ENCODE measurements around the gene LAMA2.

The LAMA2 gene

GRCh38 chr6:129184808-129185366 lies 301.9 kb downstream of the LAMA2 start:
- no peak for DNase-seq

DNA sequence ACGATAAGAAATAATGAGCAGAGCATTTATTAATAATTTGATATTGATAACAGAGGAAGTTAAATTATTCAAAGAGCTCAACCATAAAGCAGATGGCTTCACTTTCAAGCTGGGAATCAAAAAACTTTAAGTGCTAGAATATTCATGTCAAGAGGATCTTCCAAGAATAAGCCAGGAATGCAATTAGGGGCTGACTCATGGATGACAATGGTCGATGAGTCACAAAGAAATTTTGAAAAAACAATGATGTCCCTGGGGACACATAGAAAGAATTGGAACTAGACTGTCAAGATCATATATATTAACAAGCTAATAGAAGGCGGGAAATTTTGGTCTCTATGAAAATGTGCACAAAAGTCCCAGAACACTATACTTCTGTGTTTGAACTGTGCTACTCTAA lies 304.1 kb downstream of the LAMA2 start:
- DNase-seq: no peak

DNA sequence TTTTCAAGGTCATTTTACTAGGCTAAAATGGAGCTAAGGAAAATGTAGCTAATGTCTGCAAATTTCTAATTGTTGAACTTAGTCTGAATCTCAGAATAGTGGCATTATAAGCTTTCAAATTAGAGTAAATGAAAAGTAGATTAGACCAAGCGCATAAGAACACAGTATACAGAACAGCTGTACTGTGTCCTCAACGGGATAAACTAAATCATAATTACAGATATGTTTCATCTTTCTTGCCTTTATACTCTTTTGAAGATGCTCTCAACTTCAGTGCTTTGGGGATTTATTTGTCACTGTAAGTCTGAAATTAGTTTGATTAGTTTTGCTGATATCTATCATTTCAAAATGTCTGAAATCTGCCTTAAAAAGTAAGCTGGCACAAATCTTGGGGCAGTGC lies 305.4 kb downstream of the LAMA2 start:
- DNase-seq: no peak

DNA sequence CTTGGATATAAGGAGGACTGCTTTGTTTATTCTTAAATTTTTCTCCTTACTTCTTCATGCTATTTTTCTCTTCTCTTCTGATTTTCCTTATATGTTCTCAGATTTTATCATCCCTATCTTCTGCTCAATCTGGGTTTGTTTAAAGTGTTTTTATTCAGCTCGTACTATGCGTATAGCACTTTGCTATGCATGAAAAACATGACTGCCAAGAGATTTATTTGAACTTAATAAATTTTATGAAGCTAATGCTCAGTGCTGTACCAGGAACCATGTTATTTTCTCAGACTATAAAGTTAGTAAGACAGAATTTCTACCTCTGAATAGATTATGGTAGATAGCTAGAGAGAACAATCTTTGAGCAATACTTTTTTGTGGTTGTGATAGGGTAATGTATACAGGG lies 305.9 kb downstream of the LAMA2 start:
- DNase-seq: no peak

- DNase-seq: no peak
Observed at GRCh38 chr6:129189266-129189665, 306.3 kb downstream of the LAMA2 start.

- no peak for DNase-seq
Observed at GRCh38 chr6:129191235-129191634, 308.3 kb downstream of the LAMA2 start.

DNA sequence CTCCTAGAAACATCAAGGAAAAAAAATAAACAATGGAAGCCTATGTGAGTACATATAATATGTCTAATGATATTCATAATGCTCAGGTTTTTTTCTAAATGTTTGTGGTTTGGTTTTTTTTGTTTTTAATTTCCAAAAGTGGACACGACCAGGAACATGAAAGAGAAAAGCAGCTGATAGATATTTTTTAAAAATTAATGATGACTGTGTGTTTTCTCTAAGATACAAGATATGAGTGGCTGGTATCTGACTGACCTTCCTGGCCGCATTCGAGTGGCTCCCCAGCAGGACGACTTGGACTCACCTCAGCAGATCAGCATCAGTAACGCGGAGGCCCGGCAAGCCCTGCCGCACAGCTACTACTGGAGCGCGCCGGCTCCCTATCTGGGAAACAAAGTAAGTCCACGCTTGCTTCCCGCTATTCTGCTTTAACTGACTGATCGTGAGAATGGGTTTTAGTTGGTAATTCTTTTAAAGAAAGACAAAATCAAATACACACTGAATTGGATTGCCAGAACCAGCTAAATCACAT lies 309.6 kb downstream of the LAMA2 start:
- no peak for DNase-seq

DNA sequence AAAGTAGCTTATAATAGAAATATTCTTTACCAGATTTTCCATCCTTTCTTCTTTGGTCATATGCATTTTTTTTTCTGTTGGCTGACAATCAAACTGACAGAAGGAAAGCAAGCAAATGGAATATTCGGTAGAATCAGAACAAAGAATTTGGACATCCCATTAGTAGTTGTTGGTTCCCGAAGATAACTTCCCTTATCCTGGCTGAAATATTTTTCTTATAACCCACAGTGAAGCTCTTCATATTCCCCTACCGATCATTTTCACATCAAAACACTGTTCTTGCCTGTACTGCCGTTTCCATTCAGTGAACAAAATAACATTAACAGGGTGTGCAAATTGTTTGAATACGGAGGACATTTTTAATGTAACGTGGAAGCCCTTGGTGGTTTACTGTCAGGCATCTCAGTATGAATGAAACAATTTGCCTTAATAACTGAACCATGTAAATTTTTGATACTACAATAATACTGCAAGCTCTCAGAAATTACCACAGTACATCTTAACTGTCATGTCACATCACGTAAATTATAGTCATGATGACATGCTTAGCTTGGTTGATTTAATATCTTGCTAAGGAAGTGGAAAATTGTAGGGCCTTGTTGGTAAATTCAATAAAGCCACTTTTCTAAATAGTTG lies 311.5 kb downstream of the LAMA2 start:
- DNase-seq: no peak

DNA sequence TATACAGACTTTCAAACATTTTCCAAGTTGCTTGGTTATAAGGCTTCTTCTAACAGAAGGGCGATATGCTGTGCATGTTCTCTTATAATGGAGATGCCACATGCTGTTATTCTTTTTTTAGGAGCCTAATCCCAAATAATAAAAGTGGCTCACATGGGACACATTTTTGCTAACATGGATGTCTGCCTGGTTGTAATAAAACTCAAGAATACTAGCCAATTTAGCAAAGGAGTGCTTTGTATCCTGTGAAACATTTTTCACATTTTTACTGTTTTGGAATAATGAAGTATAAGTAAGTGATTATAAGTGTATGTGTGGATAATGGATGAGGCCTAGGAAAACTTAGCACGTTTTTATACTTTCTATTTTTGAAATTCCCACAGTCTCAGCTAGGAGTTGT lies 312.2 kb downstream of the LAMA2 start:
- DNase-seq: no peak

GRCh38 chr6:129195643-129196042 lies 312.7 kb downstream of the LAMA2 start:
- no peak for DNase-seq

- no peak for DNase-seq
Observed at GRCh38 chr6:129197154-129197553, 314.2 kb downstream of the LAMA2 start.

DNA sequence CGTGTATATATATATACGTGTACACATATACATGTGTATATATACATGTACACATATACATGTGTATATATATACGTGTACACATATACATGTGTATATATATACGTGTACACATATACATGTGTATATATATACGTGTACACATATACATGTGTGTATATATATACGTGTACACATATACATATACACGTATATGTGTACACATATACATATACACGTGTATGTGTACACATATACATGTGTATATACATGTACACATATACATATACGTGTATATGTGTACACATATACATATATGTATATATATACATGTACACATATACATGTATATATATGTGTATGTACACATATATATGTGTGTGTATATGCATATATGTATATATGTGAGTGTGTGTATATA lies 317.2 kb downstream of the LAMA2 start:
- DNase-seq: no peak

DNA sequence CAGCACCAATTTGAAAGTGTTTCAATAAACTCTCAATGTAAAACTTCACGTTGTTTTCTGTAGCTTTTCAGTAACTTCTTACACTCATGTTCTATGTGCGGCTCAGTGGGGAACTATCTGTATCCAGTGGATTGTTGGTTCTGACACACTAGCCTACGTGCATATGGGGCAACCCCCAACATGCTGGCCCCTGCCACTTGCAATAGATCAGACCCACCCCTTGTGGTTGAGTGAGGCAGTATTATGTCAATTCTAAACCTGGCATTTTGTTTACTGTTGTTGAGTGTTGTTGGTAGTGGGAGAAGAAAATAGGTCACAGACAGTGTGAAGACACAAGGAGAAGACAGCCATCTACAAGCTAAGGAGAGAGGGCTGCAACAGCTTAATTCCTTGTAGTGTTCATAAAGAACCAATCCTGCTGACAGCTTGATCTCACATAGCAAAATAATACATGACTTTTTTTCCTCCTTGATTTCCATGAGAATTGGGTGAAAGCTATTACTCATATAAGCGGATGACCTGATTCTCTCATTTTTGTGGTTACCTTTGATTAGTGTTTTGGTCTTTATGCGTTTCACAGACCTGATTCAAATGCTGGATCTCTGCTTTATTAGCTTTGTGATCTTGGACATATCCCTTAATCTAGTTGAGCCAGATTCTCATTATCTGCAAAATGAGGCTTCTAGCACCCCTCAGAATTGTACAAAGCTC lies 320.4 kb downstream of the LAMA2 start:
- no peak for DNase-seq

DNA sequence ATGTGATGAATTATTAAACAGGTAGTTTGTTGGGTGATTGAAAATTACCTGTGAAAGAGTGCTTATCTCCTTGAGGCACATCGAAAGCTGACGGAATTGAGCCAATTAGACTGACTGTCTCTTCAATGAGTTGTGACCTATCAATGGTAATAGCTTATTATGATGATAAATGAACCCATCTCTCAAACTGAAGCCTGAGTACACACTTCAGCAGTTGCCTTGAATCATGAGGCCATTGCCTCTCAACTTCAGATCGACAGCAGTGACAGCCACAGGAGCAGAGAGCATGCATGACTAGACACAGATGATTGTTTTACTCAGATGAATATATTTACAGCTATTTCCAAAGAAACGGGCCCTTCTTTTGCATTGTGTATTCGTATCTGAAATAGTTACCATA lies 323.9 kb downstream of the LAMA2 start:
- no peak for DNase-seq

DNA sequence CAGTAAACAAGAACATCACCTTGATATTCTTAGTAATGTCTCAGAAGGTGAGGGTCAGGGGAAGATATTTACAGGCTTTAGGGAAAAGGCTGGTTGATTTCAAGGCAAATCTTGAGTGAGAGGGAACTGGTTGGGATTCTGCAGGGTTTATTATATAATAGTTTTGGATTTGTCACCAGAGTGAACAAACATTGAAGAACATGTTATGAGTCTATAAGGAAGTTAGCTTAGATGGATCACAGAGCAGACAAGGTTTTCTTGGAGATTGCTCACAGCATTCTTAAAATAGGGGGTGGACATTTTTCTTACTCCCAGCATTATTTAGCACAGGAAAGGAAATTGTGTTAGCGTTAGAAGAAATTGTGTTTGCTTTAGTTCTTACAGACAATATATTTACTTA lies 324.9 kb downstream of the LAMA2 start:
- no peak for DNase-seq

DNA sequence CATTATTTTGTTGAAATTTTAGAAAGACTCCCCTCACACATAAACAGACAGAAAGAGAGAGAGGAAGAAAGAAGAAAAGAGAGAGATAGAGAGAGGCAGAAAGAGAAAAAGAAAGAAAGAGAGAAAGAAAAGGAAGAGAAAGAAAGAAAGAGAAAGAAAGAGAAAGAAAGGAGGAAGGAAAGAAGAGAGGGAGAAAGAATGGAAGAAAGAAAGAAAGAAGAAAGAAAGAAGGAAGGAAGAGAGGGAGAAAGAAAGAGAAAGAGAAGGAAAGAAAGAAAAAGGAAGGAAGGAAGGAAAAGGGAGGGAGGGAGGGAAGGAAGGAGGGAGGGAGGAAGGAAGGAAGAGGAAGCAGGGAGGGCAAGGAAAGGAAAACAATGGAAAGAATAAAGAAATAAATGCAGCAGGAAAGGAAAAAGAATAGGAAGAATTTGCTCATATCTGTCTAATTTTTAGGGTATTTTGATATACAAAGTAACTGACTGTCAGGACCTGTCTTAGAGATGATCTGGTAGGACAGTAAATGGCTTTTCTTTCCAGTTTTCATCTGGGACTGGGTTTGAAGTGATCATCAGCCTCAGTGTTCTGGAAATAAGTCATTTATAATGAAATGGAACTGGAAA lies 325.6 kb downstream of the LAMA2 start:
- no peak for DNase-seq

DNA sequence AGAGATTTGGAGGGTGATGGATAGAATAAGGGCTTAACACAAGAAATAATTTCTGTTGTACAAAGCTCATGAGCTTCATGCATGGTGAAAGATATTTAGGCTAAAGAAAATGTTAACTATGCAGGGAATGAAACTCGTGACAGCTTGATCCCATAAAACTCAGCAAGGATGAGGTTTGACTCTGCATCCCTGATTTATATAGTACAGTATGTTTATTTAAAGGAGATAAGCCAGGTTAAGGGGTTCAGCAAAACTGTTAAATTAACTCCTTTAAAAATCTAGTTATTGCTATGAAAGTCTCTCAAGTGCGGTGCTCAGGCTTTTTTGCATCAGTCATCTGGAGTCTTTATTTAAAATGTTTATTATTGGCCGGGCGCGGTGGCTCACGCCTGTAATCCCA lies 326.4 kb downstream of the LAMA2 start:
- DNase-seq: no peak

- DNase-seq: no peak
Observed at GRCh38 chr6:129210684-129211083, 327.7 kb downstream of the LAMA2 start.

- no peak for DNase-seq
Observed at GRCh38 chr6:129211626-129212025, 328.7 kb downstream of the LAMA2 start.

- no peak for DNase-seq
Observed at GRCh38 chr6:129212081-129212480, 329.1 kb downstream of the LAMA2 start.

GRCh38 chr6:129215246-129215645 lies 332.3 kb downstream of the LAMA2 start:
- no peak for DNase-seq

DNA sequence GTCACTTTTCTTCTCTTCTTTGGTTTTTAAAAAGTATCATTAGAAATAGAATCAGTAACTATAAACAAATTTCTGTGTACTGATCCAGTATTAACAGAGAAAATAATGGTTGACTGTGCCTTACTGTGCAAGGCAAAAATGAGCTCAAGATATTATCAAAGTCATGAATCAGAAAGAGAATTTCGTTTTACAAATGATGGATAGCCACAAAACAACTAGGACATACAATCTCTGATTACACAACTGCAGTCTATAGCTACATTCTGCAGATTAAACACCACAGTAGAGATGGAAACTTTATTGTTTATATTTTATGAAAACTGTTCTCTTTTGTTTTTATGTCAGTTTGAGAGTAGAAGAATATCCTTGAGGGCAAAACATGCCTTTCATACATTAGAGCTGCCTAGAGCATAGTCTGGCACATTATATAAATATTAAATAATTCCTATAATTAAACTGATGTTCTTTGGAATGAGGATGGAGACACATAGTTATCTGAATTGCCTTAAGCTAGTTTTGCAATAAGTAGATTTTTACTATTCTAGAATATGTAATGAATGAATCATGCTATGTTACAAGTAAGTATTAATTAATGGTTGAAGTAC lies 333.1 kb downstream of the LAMA2 start:
- no peak for DNase-seq

GRCh38 chr6:129217701-129218100 lies 334.8 kb downstream of the LAMA2 start:
- no peak for DNase-seq

Measured in SHP77 (cell line).